HCT116 (cell line): ENCODE data around the gene C4orf50.

Experiments used
- EZH2 ChIP-seq: fragments of 200-600 bp; sonication (generic); IDR thresholded peaks from 2 replicates; pipeline ENCODE4 v1.6.1; 2017; ENCODE audit warnings: antibody characterized with exemption, mixed run types
- EZH2phosphoT487 ChIP-seq: fragments of 200-600 bp; IDR thresholded peaks from 2 replicates; pipeline ENCODE4 v1.6.1; 2018; ENCODE audit warnings: antibody characterized with exemption, borderline replicate concordance
- POLR2A ChIP-seq: IDR thresholded peaks from 2 replicates; pipeline ENCODE4 v1.7.0; 2011; ENCODE audit warnings: borderline replicate concordance; ENCODE audit not compliant: insufficient read depth, insufficient read length; ENCODE audit errors: extremely low read depth
- RAD21 ChIP-seq: IDR thresholded peaks from 2 replicates; pipeline ENCODE4 v1.6.1; 2012; ENCODE audit warnings: low read depth, mild to moderate bottlenecking
- SRF ChIP-seq: IDR thresholded peaks from 2 replicates; pipeline ENCODE4 v1.6.1; 2012; ENCODE audit warnings: low read depth
- ZNF274 ChIP-seq: fragments of 200-500 bp; sonication (Bioruptor generic); IDR thresholded peaks from 2 replicates; pipeline ENCODE4 v1.6.1; 2014; ENCODE audit warnings: mild to moderate bottlenecking, low read depth, low read length, inconsistent platforms
- TF ChIP-seq, protein P1 (sequence below), 3 experiments: fragments of 200-600 bp in 1 of 3; sonication (generic) in 1 of 3; IDR thresholded peaks in 2 of 3; conservative IDR thresholded peaks in 1 of 3; 2 replicates each; pipeline ENCODE4 v1.5.1; 2012 to 2017; ENCODE audit warnings: low read depth in 2 of 3, low read length in 2 of 3, antibody characterized with exemption in 1 of 3, borderline replicate concordance in 1 of 3, control low read depth in 1 of 3, mild to moderate bottlenecking in 1 of 3, mixed read lengths in 1 of 3, mixed run types in 1 of 3, moderate library complexity in 1 of 3; ENCODE audit not compliant: insufficient read depth in 1 of 3
- TF ChIP-seq, protein P2 (sequence below): IDR thresholded peaks from 2 replicates; pipeline ENCODE4 v1.6.1; 2012

DNA sequence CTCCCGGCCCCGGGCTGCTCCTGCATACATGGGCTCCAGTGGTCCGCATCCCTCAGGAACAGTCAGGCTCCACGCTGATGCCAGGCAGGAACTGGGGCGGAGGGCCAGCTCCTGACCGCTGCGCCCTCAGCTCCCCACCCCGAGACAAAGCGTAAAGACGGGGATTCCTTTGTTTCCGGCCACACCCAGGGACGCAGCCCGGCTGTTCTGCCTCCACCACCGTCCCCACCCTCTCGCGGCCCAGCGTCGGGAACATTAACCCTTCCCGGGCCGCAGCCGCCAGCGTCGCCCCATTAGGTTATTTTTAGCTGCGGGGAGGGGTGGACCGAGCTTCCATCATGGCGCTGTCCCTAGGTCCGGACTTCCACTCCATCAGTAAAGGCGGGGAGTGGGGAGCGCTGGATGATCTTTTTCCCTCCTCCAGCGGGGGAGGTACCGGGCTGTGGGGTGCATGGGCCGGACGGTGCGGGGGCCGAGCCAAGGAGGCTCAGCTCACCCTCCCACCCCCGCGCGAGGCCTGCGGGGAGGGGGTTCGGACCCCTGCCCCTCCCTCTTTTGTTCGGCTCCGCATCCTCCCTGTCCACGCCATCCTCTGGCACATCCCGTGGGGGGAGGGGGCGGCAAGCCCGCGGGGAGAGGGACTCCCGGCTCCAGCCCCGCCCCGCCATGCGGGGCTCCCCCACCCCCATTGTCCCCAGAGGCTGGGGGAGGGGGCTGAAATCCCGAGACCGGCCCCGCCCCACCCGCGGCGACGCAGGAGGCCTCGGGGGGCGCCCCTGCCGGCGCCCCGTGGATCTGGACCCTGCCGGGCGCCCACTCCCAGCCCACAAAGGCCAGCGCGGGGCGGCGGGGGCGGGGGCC lies 130.6 kb downstream of the C4orf50 start:
- no peak for TF ChIP-seq SRF
- TF ChIP-seq ZNF274, result no peak
- TF ChIP-seq, protein P1, sequence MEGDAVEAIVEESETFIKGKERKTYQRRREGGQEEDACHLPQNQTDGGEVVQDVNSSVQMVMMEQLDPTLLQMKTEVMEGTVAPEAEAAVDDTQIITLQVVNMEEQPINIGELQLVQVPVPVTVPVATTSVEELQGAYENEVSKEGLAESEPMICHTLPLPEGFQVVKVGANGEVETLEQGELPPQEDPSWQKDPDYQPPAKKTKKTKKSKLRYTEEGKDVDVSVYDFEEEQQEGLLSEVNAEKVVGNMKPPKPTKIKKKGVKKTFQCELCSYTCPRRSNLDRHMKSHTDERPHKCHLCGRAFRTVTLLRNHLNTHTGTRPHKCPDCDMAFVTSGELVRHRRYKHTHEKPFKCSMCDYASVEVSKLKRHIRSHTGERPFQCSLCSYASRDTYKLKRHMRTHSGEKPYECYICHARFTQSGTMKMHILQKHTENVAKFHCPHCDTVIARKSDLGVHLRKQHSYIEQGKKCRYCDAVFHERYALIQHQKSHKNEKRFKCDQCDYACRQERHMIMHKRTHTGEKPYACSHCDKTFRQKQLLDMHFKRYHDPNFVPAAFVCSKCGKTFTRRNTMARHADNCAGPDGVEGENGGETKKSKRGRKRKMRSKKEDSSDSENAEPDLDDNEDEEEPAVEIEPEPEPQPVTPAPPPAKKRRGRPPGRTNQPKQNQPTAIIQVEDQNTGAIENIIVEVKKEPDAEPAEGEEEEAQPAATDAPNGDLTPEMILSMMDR (IDR thresholded peaks at IDR 0.05 in 2 of 3, conservative IDR thresholded peaks at IDR 0.05 in 1 of 3; ENCODE audit: borderline replicate concordance in 1 of 3, insufficient read depth in 1 of 3, low read depth in 2 of 3, low read length in 2 of 3), result no peak
- no peak for TF ChIP-seq EZH2
- TF ChIP-seq EZH2phosphoT487, result no peak
- TF ChIP-seq, protein P2, sequence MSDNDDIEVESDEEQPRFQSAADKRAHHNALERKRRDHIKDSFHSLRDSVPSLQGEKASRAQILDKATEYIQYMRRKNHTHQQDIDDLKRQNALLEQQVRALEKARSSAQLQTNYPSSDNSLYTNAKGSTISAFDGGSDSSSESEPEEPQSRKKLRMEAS, result no peak
- TF ChIP-seq POLR2A, result no peak
- no peak for TF ChIP-seq RAD21
